ENCODE measurements around the gene DNAH14. TPM values are rescaled to one million over a fixed set of nuclear protein-coding genes. Genes with fewer than 3 reads are reported as not detected.

Gene DNAH14
- total and polyA plus RNA-seq, 2 experiments from 2014 or later, result 14.7 to 46.1 TPM

GRCh38 chr1:225422031-225422605 is 492.6 kb downstream of the DNAH14 start:
- Histone ChIP-seq H3K27ac (no peak overlapping the region), H3K36me3 (replicated peaks; ENCODE audit: insufficient read depth, low read depth) (no peaks in the 10 kb centered on the region), H3K27me3 (no peaks in the 10 kb centered on the region), H3K9me2 (replicated peaks; ENCODE audit: insufficient read depth) (no peaks in the 10 kb centered on the region), H3K4me3 (no peak overlapping the region), H2AFZ (no peak overlapping the region), H4K20me1 (ENCODE audit: insufficient read depth, poor library complexity, severe bottlenecking) (peaks cover 39% of the 10 kb centered on the region), H3K4me1 (ENCODE audit: insufficient read depth) (peaks cover 63% of the 10 kb centered on the region), H3K79me2 (peaks cover 92% of the 10 kb centered on the region), H3K9me3 (ENCODE audit: low read depth) (no peaks in the 10 kb centered on the region), H3K4me2 (peak overlapping the region; percentile 18)
- WGBS (ENCODE audit: low lambda C conversion rate, missing lambda C conversion rate), result 86% methylated on average over 14 of the region's 14 CpGs
- no peak for DNase-seq (ENCODE audit: low spot score)
- TF ChIP-seq EZH2phosphoT487 (IDR thresholded peaks at IDR 0.05; ENCODE audit: low read depth, severe bottlenecking, unreplicated experiment) (no peak), CTCF (IDR thresholded peaks at IDR 0.05; ENCODE audit: poor library complexity) (no peak), EZH2 (IDR thresholded peaks at IDR 0.05; ENCODE audit: borderline replicate concordance) (no peak)

GRCh38 chr1:225422795-225423517 is 493.5 kb downstream of the DNAH14 start:
- WGBS (ENCODE audit: low lambda C conversion rate, missing lambda C conversion rate), result 52% methylated on average over 7 of the region's 7 CpGs

DNA sequence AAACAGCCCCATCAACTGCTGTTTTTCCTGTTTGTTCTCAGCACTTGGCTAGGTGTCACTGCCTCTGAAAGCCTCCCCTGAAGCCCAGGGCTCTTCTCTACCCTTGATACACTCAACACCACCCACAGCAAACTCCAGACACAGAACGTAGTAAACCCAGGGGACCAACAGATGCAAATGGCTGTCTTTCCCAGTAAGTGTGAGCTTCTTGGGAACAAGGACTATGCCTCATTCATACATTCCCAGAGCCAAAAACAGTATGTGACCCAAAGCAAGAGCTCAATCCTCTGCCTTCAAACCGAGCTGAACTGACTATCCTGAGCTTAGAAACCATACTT is 494.0 kb downstream of the DNAH14 start:
- no peak overlapping the region for H3K4me3 ChIP-seq
- H3K79me2 ChIP-seq, result peaks cover 84% of the 10 kb centered on the region
- H3K27ac ChIP-seq, result no peak overlapping the region
- H2AFZ ChIP-seq, result no peak overlapping the region
- no peaks in the 10 kb centered on the region for H3K9me3 ChIP-seq (ENCODE audit: low read depth)
- WGBS (ENCODE audit: low lambda C conversion rate, missing lambda C conversion rate), result 61% methylated on average over 2 of the region's 2 CpGs
- H3K4me1 ChIP-seq (ENCODE audit: insufficient read depth), result peaks cover 53% of the 10 kb centered on the region
- H3K9me2 ChIP-seq (replicated peaks; ENCODE audit: insufficient read depth), result no peaks in the 10 kb centered on the region
- no peak for TF ChIP-seq EZH2phosphoT487 (IDR thresholded peaks at IDR 0.05; ENCODE audit: low read depth, severe bottlenecking, unreplicated experiment)
- no peak for TF ChIP-seq CTCF (IDR thresholded peaks at IDR 0.05; ENCODE audit: poor library complexity)
- TF ChIP-seq EZH2 (IDR thresholded peaks at IDR 0.05; ENCODE audit: borderline replicate concordance), result no peak
- H3K27me3 ChIP-seq, result no peaks in the 10 kb centered on the region
- DNase-seq (ENCODE audit: low spot score), result no peak
- H4K20me1 ChIP-seq (ENCODE audit: insufficient read depth, poor library complexity, severe bottlenecking), result peaks cover 39% of the 10 kb centered on the region
- H3K4me2 ChIP-seq, result peak overlapping the region; percentile 38
- H3K36me3 ChIP-seq (replicated peaks; ENCODE audit: insufficient read depth, low read depth), result no peaks in the 10 kb centered on the region

More at GRCh38 chr1:225422795-225423517, 493.5 kb downstream of the DNAH14 start:
- H3K4me3 ChIP-seq, result no peak overlapping the region
- peak overlapping the region; percentile 18 for H3K4me2 ChIP-seq
- peaks cover 39% of the 10 kb centered on the region for H4K20me1 ChIP-seq (ENCODE audit: insufficient read depth, poor library complexity, severe bottlenecking)
- H3K27me3 ChIP-seq, result no peaks in the 10 kb centered on the region
- no peak overlapping the region for H2AFZ ChIP-seq
- peaks cover 88% of the 10 kb centered on the region for H3K79me2 ChIP-seq
- H3K9me3 ChIP-seq (ENCODE audit: low read depth), result no peaks in the 10 kb centered on the region
- no peak for TF ChIP-seq CTCF (IDR thresholded peaks at IDR 0.05; ENCODE audit: poor library complexity)
- TF ChIP-seq EZH2phosphoT487 (IDR thresholded peaks at IDR 0.05; ENCODE audit: low read depth, severe bottlenecking, unreplicated experiment), result no peak
- TF ChIP-seq EZH2 (IDR thresholded peaks at IDR 0.05; ENCODE audit: borderline replicate concordance), result no peak
- H3K9me2 ChIP-seq (replicated peaks; ENCODE audit: insufficient read depth), result no peaks in the 10 kb centered on the region
- no peaks in the 10 kb centered on the region for H3K36me3 ChIP-seq (replicated peaks; ENCODE audit: insufficient read depth, low read depth)
- peaks cover 59% of the 10 kb centered on the region for H3K4me1 ChIP-seq (ENCODE audit: insufficient read depth)
- no peak for DNase-seq (ENCODE audit: low spot score)
- H3K27ac ChIP-seq, result no peak overlapping the region
